GM12873 (cell line): ENCODE measurements around the gene NABP2.

Experiments
- CTCF ChIP-seq: IDR thresholded peaks from 2 replicates; pipeline ENCODE4 v1.5.1; 2012; ENCODE audit warnings: low read depth, mild to moderate bottlenecking, moderate library complexity, low read length, control low read depth; ENCODE audit not compliant: insufficient read depth; ENCODE audit errors: missing control alignments

NABP2 gene

GRCh38 chr12:56189918-56190694 lies 34.0 kb upstream of the NABP2 start:
- TF ChIP-seq CTCF: no peak

- no peak for TF ChIP-seq CTCF
These were observed 33.4 kb upstream of the NABP2 start for GRCh38 chr12:56190695-56191155.

GRCh38 chr12:56192582-56192981 lies 31.6 kb upstream of the NABP2 start:
- no peak for TF ChIP-seq CTCF

GRCh38 chr12:56193025-56193578 lies 31.0 kb upstream of the NABP2 start:
- TF ChIP-seq CTCF: peak; percentile 70

- TF ChIP-seq CTCF: no peak
These were observed 26.1 kb upstream of the NABP2 start for GRCh38 chr12:56197921-56198635.

- no peak for TF ChIP-seq CTCF
These were observed 25.3 kb upstream of the NABP2 start for GRCh38 chr12:56198836-56199235.

GRCh38 chr12:56202366-56202765 lies 21.8 kb upstream of the NABP2 start:
- TF ChIP-seq CTCF: no peak
